ENCODE results near the gene TWIST2. TPM values are rescaled to one million over a fixed set of nuclear protein-coding genes. Genes with fewer than 3 reads are reported as not detected.

Gene TWIST2
- 10.0 and 14.7 TPM in 2 replicates for total RNA-seq

GRCh38 chr2:238847841-238848690 is at the start of gene TWIST2:
TWIST2 (plus strand) TSS chr2:238848085; CDS start chr2:238848216, 131 bp downstream.

All from airway epithelial cell (primary cell).